Fibroblast of mammary gland (primary cell): ENCODE measurements around the gene LAMTOR2.

Experiments
- DNase-seq: peaks from one replicate; pipeline ENCODE4 v3.0.0-alpha.2; 2010; ENCODE audit warnings: low read depth
- H3K4me3 ChIP-seq: 2 replicates; pipeline ENCODE4 v1.5.1; 2011; ENCODE audit warnings: low read depth, mild to moderate bottlenecking, low read length, moderate library complexity; ENCODE audit not compliant: control insufficient read depth
- TF ChIP-seq, protein P1 (sequence below): conservative IDR thresholded peaks from 2 replicates; pipeline ENCODE4 v1.5.1; 2011; ENCODE audit warnings: low read depth, low read length, inconsistent platforms; ENCODE audit not compliant: control insufficient read depth, insufficient read depth

Gene LAMTOR2

DNA sequence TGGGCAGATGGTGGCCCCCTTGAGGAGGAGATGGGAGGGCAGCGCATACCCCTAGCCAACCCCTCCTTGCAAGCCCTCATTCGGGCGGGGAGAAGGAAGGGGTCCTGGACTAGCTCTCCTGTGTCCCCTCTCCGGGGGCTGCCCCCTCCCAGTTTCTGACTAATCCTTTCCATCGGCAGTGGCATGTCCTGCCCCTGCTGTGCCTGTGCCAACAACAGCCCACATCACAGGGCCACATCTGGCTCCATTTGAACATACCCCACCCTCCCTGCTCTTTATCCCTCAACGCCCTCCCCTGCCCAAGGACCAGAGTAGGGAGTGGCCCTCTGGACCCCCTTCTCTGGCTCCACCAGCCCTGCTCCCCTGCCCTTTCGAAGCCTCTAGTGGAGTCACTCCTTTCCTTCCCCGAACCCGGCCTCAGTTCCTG lies 49.0 kb downstream of the LAMTOR2 start:
- TF ChIP-seq, protein P1, sequence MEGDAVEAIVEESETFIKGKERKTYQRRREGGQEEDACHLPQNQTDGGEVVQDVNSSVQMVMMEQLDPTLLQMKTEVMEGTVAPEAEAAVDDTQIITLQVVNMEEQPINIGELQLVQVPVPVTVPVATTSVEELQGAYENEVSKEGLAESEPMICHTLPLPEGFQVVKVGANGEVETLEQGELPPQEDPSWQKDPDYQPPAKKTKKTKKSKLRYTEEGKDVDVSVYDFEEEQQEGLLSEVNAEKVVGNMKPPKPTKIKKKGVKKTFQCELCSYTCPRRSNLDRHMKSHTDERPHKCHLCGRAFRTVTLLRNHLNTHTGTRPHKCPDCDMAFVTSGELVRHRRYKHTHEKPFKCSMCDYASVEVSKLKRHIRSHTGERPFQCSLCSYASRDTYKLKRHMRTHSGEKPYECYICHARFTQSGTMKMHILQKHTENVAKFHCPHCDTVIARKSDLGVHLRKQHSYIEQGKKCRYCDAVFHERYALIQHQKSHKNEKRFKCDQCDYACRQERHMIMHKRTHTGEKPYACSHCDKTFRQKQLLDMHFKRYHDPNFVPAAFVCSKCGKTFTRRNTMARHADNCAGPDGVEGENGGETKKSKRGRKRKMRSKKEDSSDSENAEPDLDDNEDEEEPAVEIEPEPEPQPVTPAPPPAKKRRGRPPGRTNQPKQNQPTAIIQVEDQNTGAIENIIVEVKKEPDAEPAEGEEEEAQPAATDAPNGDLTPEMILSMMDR: no peak
- no peak overlapping the region for H3K4me3 ChIP-seq
- peak; percentile 80 for DNase-seq

DNA sequence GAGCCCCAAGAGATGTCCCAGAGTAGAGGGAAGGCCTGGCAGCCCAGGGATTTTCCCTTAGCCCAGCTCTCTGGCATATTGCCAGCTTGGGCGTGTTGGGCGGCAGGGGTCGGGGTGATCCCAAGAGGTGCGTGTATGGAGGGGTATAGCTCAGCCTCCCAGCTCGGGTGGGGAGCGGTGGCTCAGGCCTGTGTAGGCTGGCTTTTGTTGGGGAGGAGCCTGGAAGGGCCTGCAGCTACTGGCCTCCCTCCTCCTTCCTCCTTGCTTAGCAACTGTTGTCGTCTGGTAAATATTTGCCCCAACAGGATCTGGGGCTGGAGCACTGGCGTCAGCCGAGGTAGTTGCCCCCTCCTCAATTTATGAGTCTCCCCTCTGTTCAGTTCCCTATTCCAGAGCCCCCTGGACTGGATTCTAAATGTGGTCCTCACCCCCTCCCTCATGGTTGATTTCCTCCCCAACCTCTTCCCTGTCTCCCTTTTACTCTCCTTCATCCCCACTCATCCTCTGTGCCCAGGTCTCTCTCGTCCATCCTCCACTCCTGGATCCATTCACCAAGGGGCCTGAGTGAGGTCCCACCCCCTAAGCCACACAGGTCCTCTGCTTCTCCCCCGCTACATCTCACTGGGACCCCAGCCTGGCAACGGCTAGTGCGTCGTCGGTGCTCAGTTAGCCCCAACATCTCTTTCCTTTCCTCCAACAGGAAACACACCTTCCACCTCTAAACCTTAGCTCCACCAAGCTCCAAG lies 49.7 kb downstream of the LAMTOR2 start:
- H3K4me3 ChIP-seq: no peak overlapping the region
- peak; percentile 88 for DNase-seq

DNA sequence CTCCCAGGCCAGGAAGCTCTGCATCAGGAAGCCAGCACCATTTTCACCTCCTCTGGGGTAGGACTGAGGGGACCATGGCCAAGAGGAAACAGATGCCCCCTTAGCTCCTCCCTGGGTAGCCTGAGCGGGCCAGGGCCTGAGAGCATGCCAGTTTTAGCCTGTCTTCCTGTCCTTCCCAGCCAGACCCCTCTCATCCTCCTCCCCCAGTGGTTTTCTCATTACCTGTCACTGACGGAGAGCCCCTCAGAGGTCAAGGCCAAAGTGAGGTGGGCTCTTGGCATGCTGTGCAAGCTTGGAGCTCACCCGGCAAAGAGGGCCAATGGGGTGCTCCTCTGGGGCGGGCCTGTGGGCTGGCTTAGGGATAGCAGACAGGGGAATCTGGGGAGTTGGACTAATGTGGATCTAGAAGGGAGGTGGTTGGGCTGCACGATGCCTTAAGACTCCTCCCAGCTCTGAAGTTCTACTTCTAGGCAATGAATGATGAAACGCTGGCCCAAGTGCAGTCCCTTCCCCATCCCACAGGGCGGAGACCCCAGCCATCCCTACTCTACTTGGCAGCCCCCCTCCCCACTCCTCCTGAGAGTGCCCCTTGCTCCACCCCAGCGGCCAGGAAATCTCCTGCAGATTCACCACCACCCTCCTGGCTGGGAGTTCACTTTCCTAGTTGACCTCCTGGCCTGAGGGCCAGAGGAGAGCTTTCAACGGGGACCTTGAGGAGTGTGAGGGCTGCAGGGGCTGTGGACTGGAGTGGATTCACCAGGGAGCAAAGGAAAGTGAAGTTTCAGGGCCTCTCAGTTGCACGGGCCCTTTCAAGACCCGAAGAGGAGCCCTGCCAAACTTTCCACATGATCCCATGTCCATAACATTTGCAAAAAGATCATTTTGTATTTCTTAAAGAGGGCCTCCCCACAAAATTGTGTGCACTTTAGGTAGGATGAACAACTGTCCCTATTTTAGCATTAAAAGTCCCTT lies 50.6 kb downstream of the LAMTOR2 start:
- TF ChIP-seq, protein P1: no peak
- H3K4me3 ChIP-seq: no peak overlapping the region
- peak; percentile 70 for DNase-seq

More for the DNA sequence above, 49.7 kb downstream of the LAMTOR2 start:
- TF ChIP-seq, protein P1: no peak

DNA sequence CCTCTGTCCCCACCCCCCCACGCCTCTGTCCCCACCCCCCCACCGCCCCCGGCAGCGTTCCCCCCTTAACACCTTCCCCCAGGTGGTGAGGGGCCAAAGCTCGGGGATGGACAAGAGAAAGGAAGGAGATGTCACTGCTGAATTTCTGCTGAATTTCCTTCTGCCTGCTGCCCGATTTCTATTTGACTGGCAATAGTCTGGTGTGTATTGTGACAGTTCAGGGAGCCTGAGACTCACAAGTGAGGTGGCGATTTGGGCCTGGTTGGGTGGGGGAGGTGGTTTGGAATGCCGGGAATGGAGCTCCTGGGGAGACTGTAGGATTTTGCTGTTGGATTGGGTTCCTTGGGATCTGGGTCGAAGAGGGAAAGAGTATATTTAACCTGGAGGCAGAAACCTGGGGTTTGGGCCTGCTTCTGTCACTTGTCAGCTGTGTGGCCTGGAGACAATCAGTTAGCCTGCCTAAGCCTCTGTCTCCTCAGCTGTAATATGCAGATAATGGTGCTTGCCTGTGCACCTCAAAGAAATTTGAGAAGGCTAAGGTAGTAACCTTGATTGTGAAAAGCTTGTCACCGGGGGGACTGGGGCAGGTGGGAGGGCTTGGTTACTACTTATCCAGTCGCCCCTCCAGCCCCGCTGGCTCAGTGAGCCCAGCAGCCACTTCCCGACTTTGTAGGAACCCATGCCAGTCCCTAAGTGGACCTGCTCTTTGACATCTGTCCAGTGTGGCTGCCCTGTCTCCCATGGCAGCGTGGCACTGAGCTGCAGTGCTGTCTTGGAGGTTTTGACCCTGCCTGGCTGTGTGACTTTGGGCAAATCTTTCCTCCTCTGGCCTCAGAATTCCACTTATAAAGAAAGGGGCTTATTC lies 52.3 kb downstream of the LAMTOR2 start:
- DNase-seq: peak; percentile 41
- peak overlapping the region; percentile 15 for H3K4me3 ChIP-seq
- TF ChIP-seq, protein P1: no peak

DNA sequence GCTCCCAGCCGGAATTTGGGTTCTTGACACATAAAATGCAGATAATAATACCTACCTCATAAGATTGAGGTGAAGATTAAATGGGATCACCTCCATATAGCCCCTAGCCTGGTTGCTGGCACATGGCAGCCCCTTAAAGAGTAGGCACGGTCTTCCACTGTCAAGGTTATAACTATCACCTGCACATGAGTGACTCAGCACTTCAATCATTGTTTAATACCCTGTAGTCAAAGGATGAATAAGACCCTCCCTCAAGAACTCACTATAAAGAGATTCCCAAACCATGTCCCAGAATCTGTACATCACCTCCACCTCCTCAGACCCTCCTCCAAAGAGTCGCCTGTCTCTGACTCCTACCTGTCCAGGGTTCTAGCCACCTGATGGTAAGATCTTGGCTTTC lies 53.5 kb downstream of the LAMTOR2 start:
- H3K4me3 ChIP-seq: no peak overlapping the region
- no peak for DNase-seq
- TF ChIP-seq, protein P1: no peak
